ENCODE results near the gene NOPCHAP1.
A peak's percentile ranks its signal among the peaks of the same experiment; 100 is the strongest.
"Not testable (repeated sequence)": the region's sequence is repeated elsewhere in the genome, so short reads cannot be mapped to it uniquely, and the experiment has no call there.

The NOPCHAP1 gene, protein sequence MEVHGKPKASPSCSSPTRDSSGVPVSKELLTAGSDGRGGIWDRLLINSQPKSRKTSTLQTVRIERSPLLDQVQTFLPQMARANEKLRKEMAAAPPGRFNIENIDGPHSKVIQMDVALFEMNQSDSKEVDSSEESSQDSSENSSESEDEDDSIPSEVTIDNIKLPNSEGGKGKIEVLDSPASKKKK

DNA sequence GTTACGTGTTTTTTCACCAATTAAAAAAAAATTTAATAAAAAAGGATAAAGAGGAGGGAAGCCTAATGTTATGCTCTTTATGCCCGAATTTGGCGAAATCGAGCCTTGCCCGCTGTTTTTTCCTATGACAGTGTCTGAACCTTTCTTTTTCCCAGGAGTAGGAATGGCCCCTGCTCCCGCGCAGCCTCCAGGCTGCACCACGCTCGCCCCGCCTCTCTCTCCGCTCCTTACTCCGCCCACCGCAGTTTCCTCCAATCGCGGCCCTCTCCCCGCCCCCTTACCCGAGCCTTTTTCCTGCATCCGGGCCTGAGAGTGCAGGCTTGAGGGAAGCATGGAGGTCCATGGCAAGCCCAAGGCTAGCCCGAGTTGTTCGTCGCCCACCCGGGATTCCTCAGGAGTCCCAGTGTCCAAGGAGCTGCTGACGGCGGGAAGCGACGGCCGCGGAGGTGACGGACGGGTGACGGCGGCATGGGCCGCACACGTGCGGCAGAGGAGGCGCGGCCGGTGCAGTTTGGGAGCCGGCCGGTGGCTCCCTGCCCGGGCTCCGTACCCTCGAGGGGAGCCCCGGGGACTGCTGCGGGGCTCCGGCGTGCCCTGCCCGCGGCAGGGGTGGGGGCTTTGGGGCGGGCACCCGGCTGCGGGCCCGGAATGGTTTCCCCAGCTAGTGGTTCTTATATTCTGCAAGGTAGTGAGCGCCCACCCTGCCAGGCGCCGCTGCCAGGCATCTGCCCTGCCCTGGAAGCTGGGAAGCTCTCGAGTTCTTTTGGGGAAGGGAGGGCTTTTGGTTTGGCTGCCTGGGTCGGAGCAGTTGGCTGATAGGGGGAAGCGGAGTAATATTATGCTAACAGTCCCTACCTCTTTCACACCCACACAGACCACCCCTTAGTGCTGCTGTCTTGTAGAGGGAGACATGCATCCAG lies at the start of gene NOPCHAP1:
NOPCHAP1 (plus strand) TSS at position 295 of the 920 bp plus-strand sequence; CDS start at position 332, 37 bp downstream.
- DNase-seq, result peak; percentile 96

DNA sequence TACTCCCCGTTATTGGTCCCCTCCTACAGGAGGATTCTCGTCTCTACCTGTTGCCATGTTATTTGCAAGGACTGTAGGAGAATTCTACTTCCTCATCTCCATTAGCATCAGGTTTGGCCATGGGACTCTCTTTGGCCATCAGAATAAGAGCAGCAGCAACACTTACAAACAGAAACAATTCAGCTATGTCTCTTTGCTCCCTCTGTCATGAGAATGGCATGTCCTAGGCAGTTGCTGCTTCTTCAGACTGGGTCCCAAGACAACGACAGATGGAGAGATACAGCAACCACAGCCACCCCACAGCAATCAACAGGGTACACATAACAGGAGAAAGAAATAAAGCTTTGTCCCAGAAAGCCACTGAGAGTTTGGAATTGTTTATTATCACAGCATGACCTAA lies 47.7 kb upstream of the NOPCHAP1 start:
- no peak for DNase-seq

DNA sequence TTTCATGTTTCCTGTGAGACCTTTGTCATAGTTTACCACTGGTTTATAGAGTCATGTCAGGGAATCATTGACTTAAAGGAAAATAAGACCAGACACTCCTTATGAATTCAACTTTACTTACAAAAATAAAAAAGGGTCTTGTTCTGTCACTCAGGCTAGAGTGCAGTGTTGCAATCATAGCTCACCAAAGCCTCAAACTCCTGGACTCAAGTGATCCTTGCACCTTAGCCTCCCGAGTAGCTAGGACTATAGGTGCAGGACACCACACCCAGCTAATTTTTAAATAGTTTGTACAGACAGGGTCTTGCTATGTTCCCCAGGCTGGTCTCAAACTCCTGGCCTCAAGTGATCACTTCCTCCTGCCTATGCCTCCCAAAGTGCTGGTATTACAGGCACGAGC lies 47.0 kb upstream of the NOPCHAP1 start:
- no peak for DNase-seq

DNA sequence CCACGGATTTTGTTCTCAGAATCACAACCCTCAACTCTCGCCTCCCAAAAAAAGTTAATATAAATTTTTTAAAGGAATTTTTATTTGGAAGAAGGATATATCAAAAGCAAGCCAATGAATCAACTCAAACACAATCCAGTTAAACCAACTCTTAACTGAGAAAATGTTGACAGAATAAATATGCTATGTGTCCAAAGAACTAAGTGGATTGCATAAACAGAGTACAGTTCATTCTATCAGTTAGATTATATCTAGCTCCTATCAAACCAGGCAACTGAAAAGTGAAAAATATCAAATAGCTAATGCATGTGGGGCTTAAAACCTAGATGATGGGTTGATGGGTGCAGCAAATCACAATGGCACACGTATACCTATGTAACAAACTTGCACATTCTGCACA lies 44.7 kb upstream of the NOPCHAP1 start:
- no peak for DNase-seq

DNA sequence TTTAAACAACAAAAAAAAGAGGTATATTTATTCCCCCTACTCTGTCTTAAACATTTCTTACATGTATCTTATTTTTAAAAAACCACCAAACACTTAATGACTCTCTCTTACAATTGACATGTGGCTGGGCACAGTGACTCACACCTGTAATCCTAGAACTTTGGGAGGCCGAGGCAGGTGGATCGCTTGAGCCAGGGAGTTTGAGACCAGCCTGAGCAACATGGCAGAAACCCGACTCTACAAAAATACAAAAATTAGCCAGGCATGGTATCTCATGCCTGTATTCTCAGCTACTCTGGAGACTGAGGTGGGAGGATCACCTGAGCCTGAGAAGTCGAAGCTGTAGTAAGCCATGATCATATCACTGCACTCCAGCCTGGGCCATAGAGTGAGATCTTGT lies 44.0 kb upstream of the NOPCHAP1 start:
- no peak for DNase-seq

DNA sequence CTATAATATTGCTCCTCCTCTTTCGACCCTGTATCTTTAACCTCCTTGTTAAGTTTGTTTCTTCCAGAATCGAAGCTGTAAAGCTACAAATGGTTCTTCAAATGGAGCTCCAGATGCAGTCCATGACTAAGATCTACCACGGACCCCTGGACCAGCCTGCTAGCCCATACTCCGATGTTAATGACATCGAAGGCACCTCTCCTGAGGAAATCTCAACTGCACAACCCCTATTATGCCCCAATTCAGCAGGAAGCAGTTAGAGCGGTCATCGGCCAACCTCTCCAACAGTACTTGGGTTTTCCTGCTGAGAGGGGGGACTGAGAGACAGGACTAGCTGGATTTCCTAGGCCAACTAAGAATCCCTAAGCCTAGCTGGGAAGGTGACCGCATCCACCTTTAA lies 42.7 kb upstream of the NOPCHAP1 start:
- DNase-seq, result not testable (repeated sequence)

DNA sequence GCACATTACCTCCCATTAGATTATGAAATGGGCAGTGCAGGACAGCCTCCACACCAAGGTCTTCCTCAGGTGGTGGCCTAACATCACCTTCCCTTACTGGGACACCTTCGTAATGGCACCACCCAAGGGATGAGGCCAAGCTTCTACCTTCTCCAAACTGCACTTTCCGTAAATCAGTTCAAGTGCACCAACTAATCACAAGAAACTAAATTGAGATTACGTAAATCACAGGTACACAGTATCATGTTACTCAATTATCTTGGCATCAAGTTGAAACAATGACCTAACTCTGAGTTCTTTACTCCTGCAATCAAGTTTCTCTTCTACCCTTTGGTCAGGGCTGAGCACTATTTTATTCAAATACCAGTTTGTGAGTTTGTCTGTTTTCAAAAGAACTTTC lies 41.9 kb upstream of the NOPCHAP1 start:
- DNase-seq, result no peak

DNA sequence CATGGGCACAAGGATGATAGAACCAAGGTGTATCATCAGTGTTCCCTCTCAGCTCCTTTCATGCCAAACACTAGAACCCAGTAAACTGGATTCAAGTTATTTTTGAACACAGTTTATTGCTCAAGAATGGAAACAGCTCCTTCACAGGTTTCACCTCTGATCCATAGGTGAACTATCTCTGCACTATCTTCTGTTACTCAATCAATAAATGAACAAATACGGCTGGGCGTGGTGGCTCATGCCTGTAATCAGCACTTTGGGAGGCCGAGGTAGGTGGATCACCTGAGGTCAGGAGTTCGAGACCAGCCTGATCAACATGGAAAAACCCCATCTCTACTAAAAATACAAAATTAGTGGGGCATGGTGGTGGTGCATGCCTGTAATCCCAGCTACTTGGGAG lies 37.4 kb upstream of the NOPCHAP1 start:
- DNase-seq, result not testable (repeated sequence)

DNA sequence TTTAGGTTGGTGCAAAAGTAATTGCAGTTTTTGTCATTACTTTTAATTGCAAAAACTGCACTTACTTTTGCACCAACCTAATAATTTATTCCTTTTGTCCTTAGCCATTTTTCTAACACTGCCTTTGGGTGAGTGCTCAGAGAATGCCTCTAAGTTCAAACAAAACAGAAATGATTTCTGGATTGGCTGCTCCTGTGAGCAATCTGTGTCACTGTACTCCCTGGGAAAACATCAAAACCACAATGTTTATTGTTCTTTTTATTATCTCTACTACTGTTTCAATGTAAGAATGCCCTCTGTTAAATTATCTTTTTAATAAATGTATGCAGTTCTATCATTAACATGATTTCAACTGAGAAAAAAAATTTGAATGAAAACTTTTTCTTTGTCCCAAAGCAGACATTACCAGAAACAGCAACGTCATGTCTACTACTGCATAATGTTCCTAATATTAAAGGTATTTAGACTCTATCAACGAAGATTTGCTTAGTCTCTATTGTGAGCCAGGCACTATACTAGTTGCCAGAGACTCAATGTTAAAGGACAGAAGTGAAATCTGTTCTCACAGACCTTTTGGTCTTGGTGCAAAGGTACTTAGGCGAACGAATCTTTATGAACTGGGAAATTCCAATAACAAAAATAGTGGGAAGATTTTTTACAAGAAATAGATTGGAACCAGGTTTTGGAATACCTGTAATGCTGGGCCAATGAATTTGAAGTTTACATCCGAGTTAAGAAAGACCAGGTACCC lies 34.2 kb upstream of the NOPCHAP1 start:
- no peak for DNase-seq

DNA sequence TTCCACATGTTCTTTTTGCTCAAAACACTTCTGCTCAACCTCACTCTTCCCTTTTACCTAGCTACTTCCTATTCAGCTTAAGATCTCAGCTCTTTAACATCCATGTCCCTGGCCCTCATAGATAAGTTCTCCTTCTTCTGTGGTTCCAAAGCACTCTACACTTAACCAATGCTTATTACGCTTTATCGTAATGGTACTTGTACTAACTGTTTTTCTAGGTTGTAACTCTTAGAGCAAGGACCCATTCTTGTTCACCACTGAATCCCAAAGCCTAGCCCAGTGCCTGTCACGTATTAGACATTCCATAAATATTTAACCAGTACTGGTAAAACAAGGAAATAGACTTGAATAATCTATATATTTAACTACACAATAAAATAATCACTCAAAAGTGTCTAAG lies 33.3 kb upstream of the NOPCHAP1 start:
- DNase-seq, result no peak

DNA sequence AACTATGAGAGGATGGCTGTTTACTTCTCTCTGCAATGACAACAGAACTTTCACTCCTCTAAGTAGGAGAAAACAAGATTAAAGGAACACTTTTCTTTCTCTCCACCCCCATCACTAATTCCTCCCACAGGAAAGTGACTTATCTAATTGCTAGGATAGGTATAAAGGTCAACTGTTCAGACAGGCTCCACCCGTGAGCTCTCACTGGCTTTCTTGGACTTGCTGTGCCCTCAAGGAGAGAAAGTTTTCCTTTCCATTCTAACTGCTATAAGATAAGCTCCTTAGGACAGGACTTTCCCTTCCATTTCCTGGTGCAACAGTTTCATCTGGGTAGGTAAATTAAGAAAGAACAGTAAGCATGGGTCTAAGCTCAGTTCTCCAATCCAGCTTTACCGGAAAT lies 32.8 kb upstream of the NOPCHAP1 start:
- DNase-seq, result no peak

DNA sequence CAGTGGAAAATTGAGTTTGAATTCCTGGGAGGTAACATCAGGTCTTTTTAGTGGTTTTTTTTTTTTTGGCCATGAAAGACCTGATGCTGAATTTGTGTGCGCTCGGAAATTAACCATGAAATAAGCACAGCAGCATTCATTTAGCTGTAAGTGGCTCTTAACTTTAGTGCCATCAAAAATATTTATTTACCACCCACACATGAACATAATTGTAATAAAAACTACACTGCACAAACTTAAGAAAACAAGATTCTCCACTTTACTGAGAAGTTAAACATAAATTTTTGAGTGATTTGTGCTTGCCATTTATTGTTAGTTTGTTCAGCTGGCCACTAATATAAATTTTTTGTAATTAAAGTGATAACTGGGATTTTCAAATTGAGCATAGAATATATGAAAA lies 30.4 kb upstream of the NOPCHAP1 start:
- DNase-seq, result no peak

DNA sequence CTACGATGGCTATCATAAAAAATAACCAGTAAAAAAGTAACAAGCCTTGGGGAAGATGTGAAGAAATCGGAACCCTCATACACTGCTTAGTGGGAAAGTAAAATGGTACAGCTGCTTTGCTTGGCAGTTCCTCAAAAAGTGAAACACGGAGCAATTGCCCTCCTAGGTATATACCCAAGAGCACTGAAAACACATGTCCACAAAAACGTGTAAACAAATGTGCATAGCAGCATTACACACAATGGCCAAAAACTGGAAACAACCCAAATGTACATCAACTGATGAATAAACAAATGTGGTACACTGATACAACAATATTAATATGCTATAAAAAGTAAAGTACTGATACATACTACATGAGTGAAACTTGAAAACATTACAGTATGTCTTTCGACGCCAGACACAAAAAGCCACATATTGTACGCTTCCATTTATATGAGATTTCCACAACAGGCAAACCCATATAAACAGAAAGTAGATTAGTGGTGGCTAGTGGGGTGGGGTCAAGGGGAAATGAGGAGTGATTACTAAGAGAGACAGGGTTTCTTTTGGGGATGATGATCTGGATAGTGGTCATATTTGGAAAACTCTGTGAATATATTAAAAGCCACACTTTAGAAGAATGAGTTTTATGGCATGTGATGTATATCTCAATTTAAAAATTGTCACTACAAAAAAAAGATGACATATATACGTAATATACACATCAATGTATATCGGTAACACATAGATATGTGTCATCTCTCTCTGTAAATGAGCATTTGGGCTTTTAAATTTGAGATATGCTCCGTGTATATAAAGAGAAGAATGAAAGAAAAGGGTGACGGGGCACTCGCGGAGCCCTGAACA lies 29.0 kb upstream of the NOPCHAP1 start:
- DNase-seq, result no peak

DNA sequence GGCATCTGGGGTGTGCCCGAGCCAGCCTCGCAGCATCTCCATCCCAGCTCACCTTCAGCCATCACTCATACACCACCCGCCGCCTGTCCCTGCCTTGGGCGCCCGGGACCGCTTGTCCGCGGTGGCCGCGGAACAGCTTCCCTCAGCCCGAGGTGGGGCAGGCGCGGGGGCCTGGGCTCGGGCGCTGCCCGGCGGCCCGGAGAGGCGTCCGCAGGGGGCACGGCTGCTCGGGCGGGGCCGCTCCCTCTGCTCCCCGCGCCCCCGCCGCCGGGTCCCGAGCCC lies 28.5 kb upstream of the NOPCHAP1 start:
- DNase-seq, result peak; percentile 49

DNA sequence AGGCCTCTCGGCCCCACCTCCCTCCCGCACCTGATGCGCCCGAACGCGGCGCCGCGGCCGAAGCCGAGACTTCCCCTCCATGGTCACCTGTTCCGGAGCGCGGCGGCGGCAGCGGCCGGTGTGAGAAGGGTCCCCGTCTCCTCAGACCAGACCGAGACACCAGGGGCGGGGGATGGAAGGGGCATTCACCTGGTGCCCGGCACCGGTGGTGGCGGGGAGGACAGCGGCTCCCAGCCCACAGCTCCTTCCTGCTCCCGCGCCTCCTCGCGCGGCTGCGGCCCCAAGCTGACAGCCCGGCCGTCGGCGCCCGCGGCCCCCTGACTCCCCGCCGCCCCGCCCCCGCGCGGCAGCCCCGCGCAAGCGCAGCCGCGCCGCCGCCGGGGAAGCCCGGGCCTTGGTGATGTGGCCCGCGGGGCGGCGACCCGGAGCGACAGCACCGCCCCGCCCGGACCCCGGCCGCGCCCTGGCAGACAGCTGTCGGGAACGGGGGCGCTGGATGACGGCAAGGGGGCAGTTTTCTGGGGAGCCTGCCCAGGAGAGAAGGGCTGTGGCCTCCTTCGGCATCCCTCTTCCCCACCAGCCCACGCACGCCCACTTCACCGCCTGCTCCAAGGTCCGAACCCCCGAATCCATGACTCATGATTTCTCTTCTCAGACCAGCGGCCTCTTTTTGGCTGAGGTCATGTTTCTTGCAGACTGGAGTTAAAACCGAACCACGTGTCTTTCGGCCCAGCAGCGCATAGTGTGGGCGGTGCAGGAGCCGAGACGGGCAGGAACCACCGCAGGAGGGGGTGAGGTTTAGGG lies 27.9 kb upstream of the NOPCHAP1 start, which contains the start of gene SLC41A2:
SLC41A2 (minus strand) TSS at position 290 of the 804 bp plus-strand sequence. CDS start 29,763 bp downstream, outside the sequence.
- DNase-seq, result peak; percentile 79

DNA sequence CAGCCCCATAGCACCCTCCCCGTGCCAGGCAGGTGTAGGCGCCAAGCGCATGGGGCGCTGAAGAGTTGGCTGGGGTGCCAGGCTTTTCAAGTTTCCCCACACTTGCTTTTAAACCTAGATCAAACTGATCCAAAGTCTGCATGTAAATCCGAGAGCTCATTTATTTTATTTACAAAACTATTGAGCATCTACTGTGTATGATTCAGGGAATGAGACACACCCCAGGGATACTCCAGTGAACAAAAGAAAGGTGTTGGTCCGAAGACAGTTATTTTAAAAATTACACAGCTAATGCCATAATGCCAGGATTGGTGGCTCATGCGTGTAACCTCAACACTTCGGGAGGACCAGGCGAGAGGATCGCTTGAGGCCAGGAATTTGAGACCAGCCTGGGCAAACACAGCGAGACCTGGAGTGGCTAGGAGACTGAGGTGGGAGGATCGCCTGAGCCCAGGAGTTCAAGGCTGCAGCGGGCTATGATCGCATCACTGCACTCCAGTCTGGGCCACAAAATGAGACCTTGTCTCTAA lies 27.2 kb upstream of the NOPCHAP1 start:
- peak; percentile 35 for DNase-seq

DNA sequence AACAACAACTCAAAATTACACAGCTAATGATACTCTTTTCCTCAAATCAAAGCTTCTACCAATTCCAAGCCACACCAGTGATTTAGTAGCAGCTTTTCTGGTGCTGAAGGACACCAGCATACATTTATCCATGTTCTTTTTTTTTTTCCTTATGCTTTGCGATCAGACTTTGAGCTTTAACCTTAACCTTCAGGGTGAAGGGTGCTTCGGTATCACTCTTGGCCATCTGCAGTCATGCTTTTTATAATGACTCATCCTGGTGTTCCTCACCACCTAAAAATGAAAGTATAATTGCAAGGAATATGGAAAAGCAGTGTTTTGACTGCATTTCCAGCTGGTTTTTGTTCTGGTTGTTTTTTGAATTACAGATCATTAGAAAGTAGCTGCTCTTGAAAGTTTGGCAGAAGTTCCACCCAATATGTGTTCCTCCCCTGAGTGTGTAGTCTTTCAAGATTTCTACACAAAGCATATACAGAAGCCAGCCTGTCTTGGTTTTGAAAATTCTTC lies 26.7 kb upstream of the NOPCHAP1 start:
- no peak for DNase-seq

DNA sequence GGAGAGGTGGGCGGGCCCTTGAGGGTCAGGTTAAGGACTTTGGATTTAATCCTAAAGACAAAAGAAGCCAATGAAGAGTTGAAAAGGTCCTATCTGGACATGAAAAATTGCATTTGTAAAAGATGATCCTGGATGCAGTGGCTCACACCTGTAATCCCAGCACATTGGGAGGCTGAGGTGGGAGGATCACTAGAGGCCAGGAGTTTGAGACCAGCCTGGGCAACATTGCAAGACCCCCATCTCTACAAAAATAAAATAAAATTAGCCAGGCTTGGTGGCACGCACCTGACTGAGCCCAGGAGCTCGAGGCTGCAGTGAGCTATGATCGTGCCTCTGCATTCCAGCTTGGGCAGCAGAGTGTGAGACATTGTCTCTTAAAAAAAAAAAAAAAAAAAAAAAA lies 25.7 kb upstream of the NOPCHAP1 start:
- DNase-seq, result no peak

DNA sequence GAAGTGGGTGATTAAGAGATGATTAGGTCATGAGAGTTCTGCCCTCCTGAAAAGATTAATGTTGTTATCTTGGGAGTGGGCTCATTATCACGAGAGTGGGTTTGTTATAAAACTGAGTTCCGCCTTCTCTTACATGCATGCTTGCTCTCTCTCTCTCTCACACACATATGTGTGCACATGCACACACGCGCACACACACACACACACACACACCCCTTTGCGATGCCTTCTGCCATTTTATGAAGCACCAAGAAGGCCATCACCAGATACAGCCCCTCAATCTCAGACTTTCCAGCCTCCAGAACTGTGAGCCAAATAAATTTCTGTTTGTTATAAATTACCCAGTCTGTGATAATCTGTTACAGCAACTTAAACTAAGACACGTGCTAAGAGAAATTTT lies 22.4 kb upstream of the NOPCHAP1 start:
- peak; percentile 23 for DNase-seq

DNA sequence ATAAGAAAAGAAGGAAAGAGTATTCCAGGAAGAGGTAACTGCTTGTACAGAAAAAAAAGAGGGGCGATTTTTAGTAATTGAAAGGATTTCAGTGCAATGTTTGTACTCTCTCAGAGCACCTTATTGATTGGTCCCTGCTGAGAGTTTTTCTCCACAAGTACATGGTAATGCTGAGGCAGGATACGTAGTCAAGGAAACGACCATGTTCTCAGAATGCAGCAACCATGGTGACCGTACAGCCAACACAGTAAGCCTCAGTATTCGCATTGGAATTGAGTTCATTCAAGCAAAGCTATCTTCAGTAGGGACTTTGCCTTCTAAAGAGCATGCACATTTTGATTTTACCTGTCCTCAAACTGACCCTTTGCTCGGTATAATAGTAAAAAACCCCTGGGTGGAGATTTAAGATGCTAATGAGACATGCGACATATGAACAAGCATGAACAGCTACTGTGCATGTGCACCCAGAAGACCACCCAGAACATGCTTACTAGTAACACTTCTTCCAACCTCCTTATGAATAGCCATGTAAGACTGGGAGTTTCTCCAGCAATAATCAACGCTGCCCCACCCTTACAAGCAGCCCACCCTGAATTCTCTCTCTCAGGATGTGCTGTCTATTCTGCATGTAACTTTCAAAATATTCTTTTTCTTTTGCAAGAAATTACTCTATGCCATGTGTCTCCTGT lies 21.8 kb upstream of the NOPCHAP1 start:
- DNase-seq, result peak; percentile 68

DNA sequence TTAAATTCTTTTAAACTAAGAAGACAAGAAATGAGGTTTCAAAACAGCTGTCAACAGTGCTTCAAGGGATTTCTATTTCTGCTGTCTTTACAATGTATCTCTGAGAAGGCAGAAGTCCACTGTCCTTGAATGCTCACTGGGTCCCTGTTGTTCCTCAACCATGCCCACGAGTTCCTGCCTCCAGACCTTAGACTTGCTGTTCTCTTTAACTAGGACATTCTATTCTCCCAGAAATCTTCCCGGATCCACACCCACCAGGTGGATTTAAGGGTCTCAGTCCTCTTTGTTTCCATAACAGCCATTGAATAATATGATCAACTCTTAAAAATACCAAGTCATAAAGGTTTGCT lies 21.3 kb upstream of the NOPCHAP1 start:
- no peak for DNase-seq

Data from NCI-H345 (cell line).